ENCODE data around the gene LHX1.

The LHX1 gene

DNA sequence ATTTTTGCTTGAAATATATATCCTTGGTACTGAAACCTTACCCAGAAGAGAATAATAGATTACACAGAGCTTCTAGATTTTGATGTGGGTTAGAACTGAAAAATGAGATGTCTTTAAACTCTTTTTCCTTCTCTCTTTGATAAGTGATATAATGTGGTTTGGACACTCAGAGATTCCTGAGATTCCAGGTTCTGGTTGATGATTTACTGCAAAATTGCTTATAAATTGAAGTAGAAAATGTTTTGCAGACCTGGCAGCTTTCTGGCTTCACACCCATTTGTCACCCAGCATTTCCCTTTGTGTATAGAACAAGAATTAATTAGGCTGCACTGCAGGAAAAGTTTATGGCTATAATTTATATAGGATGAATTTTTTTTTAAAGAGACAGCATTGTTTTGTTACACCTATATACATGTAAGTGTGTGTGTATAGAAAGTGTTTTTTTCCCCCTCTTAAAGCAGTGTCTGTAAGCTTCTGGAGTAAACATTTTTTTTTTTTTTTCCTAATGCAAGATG is 35.0 kb downstream of the LHX1 start:
- ATAC-seq (no peak), DNase-seq (no peak)

DNA sequence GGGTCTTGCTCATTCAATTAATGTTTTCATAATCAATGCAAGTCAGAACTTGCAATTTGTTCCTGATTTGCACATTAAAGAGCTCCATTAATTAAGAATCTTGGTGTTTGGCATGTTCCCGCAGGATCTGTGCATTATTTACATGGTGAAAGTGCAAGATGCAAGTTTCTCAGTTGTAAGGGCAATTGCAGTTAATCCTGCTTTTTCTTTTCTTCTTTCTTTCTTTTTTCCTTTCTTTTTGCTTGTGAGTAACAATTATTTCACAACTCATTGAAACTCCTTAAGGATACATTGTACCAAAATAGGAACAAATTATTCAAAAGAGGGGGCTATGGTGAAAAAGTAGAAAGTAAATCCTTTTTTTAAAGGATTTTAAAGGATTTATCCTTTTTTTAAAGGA is 35.6 kb downstream of the LHX1 start:
- no peak for DNase-seq
- no peak for ATAC-seq

GRCh38 chr17:36975922-36976515 is 38.7 kb downstream of the LHX1 start:
- ATAC-seq, result no peak

DNA sequence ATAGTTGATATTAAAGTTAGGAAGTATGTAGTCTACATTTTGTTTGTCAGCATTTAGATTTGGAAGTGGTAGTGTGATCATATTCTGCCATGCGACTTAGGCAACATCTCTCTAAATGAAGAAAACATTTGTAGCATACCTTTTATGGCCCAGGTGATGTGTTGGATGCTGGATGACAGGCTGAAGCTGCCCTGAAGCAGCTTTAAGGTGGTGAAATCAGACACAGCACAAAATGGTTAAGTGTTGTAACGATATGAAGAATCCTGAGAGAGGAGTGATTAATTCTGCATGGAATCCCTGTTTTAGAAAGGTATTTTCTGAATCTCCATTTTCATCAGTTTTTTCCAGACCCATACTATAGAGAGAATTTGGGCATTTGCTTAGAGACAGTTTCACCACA is 39.8 kb downstream of the LHX1 start:
- DNase-seq (no peak), ATAC-seq (no peak)

More at GRCh38 chr17:36975922-36976515, 38.7 kb downstream of the LHX1 start:
- DNase-seq, result no peak

- ATAC-seq (no peak), DNase-seq (no peak)
Observed at GRCh38 chr17:36977568-36977967, 40.3 kb downstream of the LHX1 start.

DNA sequence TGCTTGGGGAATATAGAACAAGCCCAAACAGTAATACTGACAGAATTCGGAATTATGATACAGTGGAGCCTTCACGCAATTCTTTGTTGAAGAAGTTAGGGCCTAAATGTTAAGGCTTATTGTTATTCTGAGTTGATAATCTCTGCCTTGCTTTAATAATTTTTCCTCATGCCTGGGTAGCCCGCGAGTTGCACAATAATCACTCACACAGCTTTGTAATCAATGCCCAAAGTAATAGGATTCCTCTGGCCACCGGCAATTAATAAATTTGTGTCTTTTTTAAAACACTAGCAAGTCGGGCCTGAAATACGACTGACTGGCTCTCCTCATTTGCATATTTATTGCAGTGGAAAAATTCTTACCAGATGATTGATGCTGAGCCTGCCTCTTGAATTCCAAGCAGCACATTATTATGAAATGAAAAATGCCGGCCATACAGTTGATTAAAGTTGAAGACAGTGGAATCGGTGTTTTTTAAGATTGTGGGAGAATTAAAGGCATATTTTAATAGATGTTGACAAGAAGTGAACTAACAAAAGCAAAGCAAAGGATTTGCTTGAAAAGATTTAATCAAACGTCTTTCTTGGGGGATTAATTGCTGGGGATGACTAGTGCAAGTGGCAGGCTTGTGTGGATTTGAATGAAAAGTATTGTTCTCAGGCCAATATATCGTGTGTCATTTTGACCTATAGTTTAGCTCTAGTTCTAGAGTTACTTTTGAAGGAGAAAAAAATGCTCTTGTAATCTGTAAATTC is 41.7 kb downstream of the LHX1 start:
- ATAC-seq, result no peak
- DNase-seq, result no peak

GRCh38 chr17:36979565-36979941 is 42.3 kb downstream of the LHX1 start:
- DNase-seq, result no peak
- ATAC-seq, result no peak

- no peak for DNase-seq
Observed at GRCh38 chr17:36980280-36980761, 43.0 kb downstream of the LHX1 start.

GRCh38 chr17:36983618-36984017 is 46.3 kb downstream of the LHX1 start:
- ATAC-seq, result no peak
- DNase-seq, result no peak

More at GRCh38 chr17:36980280-36980761, 43.0 kb downstream of the LHX1 start:
- ATAC-seq, result no peak

DNA sequence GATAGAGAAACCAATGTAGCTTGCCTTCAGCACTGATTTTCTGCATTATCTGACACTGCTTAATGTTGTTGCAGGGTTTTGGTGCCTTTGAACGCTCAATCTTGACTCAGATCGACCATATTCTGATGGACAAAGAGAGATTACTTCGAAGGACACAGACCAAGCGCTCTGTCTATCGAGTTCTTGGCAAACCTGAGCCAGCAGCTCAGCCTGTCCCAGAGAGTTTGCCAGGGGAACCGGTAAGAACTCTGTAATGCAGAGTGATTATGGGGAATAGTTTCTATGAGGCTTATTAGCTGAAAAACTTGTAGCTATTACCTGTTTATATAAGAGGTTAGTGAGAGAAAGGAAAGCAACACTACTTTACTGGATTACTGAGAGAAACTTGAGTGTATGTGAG is 51.9 kb downstream of the LHX1 start:
- DNase-seq (no peak), ATAC-seq (no peak)

GRCh38 chr17:36992701-36993100 is 55.4 kb downstream of the LHX1 start:
- ATAC-seq (no peak), DNase-seq (no peak)

DNA sequence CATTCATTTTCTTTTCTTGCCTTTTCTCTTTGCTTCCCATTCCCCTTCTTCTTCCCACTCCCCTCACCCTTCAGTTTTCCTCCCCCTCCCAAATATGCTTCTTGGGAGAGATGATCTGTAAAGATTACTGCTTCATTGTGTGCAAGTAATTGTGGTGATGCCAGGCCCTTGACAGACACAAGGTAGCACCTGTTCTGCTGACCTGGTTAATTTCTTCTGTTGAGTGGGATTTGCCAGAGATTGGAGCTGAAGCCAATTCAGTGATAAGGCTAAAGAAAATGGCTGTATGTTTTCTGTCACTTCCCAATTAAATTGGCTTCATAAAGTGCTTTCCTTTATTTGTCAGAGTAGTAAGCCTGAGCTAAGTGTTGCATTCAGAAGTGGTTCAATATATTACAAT is 56.0 kb downstream of the LHX1 start:
- DNase-seq (no peak), ATAC-seq (no peak)

Data from stimulated activated naive CD8-positive, alpha-beta T cell treated with anti-CD3 and anti-CD28 coated beads, Interleukin-15, Interleukin-2, amounts not matched to agents 100 U/mL and 50 U/mL, for 24 hours (primary cell).